ENCODE data around the gene P4HB.

Gene P4HB

GRCh38 chr17:81902023-81902652, 41.8 kb upstream of the P4HB start, which contains the start of gene NPB:
Gene NPB, plus strand, starts transcription at chr17:81902238. Its CDS starts 40 bp downstream, at chr17:81902278.
- H3K4me1 Mint-ChIP-seq (ENCODE audit: low read depth) = peaks cover 9% of the 10 kb centered on the region
- H3K9me3 Mint-ChIP-seq = no peaks in the 10 kb centered on the region
- H3K4me3 Mint-ChIP-seq = peak within 1 kb of the TSS; percentile 53
- intact Hi-C loops (cut with micrococcal nuclease) = no loop called here
- no peak within 1 kb of the TSS for H3K27ac Mint-ChIP-seq
- H3K36me3 Mint-ChIP-seq (ENCODE audit: low read depth) = peaks cover 80% of the 10 kb centered on the region
- peaks cover 34% of the 10 kb centered on the region for H3K27me3 Mint-ChIP-seq

DNA sequence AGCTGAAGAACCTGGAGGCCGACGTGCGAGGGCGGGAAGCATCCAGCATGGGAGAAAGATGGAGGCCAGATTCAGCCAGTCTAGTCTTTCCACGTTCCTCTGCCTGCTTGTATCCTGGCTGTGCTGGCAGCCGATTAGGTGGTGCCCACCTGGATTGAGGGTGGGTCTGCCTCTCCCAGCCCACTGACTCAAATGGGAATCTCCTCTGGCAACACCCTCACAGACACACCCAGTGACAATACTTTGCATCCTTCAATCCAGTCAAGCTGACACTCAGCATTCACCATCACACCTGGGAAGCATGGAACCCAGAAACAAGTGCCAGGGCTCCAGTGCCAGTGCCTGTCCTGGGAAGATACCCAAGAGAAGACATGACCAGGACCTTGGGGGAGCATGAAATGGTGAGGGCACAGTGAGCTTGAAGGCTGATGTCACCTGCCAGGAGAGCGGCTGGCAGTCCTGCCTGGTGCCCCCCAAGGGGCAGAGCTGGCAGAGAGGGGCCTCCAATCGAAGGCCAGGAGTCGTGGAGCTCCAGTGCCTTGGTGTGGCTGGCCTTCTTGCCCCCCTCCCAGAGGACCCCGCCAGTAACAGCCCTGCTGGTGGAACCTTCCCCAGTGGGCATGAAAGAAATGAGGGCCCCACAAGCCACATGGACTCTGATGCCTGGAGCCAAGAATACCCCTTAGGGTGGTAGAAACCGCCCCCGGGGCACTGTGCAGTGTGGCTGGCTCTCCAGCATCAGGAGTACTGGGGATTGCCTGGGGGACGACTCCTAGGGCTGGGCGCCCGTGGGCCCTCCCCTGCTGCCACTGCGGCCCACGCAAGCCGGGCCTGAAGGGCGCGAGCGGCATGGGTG, 41.1 kb upstream of the P4HB start:
- Mint-ChIP-seq H3K27me3 (peaks cover 34% of the 10 kb centered on the region), H3K27ac (no peak overlapping the region), H3K4me3 (no peak overlapping the region), H3K9me3 (no peaks in the 10 kb centered on the region), H3K4me1 (ENCODE audit: low read depth) (peaks cover 9% of the 10 kb centered on the region), H3K36me3 (ENCODE audit: low read depth) (peaks cover 80% of the 10 kb centered on the region)
- intact Hi-C loops (cut with micrococcal nuclease) = no loop called here

GRCh38 chr17:81900181-81900820, 40.0 kb upstream of the P4HB start:
- Mint-ChIP-seq H3K27me3 (peaks cover 34% of the 10 kb centered on the region), H3K9me3 (no peaks in the 10 kb centered on the region), H3K27ac (no peak overlapping the region), H3K36me3 (ENCODE audit: low read depth) (peaks cover 80% of the 10 kb centered on the region), H3K4me3 (no peak overlapping the region), H3K4me1 (ENCODE audit: low read depth) (peaks cover 9% of the 10 kb centered on the region)
- intact Hi-C loops (cut with micrococcal nuclease) = no loop called here

- Mint-ChIP-seq H3K27me3 (peaks cover 34% of the 10 kb centered on the region), H3K27ac (no peak overlapping the region), H3K4me1 (ENCODE audit: low read depth) (peaks cover 9% of the 10 kb centered on the region), H3K9me3 (no peaks in the 10 kb centered on the region), H3K4me3 (no peak overlapping the region), H3K36me3 (ENCODE audit: low read depth) (peaks cover 80% of the 10 kb centered on the region)
- intact Hi-C loops (cut with micrococcal nuclease) = no loop called here
Observed at GRCh38 chr17:81899514-81900166, 39.3 kb upstream of the P4HB start.

DNA sequence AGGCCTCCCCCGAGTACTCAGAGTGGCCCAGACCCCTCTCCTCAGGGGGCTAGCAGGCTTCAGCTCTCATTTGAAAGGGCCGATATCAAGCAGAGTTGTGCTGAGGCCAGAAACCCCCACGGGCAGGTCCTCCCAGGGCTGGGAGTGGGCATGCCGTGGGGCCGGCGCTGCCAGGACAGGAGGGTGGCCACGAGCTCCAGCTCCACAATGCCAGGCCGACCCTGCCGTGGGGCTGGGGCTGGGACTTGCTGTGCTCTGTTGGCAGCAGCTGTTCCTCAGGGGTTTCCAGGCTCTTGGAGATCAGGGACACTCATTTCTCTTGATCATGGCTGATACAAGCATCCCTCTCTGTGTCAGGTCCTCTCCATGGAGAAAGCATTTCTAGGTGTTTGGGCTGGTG, 38.5 kb upstream of the P4HB start:
- Mint-ChIP-seq H3K9me3 (no peaks in the 10 kb centered on the region), H3K36me3 (ENCODE audit: low read depth) (peaks cover 80% of the 10 kb centered on the region), H3K27ac (no peak overlapping the region), H3K4me3 (no peak overlapping the region), H3K27me3 (peaks cover 31% of the 10 kb centered on the region), H3K4me1 (ENCODE audit: low read depth) (peaks cover 9% of the 10 kb centered on the region)
- intact Hi-C loops (cut with micrococcal nuclease) = no loop called here

- H3K9me3 Mint-ChIP-seq = no peaks in the 10 kb centered on the region
- H3K27ac Mint-ChIP-seq = no peak overlapping the region
- H3K4me3 Mint-ChIP-seq = no peak overlapping the region
- intact Hi-C loops (cut with micrococcal nuclease) = no loop called here
- peaks cover 80% of the 10 kb centered on the region for H3K36me3 Mint-ChIP-seq (ENCODE audit: low read depth)
- H3K4me1 Mint-ChIP-seq (ENCODE audit: low read depth) = peaks cover 9% of the 10 kb centered on the region
- H3K27me3 Mint-ChIP-seq = peaks cover 25% of the 10 kb centered on the region
Observed at GRCh38 chr17:81898029-81898866, 37.9 kb upstream of the P4HB start.

- Mint-ChIP-seq H3K4me3 (no peak overlapping the region), H3K27ac (no peak overlapping the region), H3K9me3 (no peaks in the 10 kb centered on the region), H3K27me3 (peaks cover 3% of the 10 kb centered on the region), H3K4me1 (ENCODE audit: low read depth) (peaks cover 9% of the 10 kb centered on the region), H3K36me3 (ENCODE audit: low read depth) (peaks cover 88% of the 10 kb centered on the region)
- intact Hi-C loops (cut with micrococcal nuclease) = no loop called here
Observed at GRCh38 chr17:81895400-81895799, 35.1 kb upstream of the P4HB start.

GRCh38 chr17:81891303-81891552, 30.9 kb upstream of the P4HB start:
- H3K36me3 Mint-ChIP-seq (ENCODE audit: low read depth) = peaks cover 86% of the 10 kb centered on the region
- H3K4me3 Mint-ChIP-seq = peak overlapping the region; percentile 92
- intact Hi-C loops (cut with micrococcal nuclease) = loop anchor here (1.0 to 5.0 kb wide), 3 partner anchors 20 to 36 kb away; partner anchors contain the start of genes ARHGDIA, MAFG and P4HB
- H3K9me3 Mint-ChIP-seq = no peaks in the 10 kb centered on the region
- peak overlapping the region; percentile 98 for H3K27ac Mint-ChIP-seq
- H3K4me1 Mint-ChIP-seq (ENCODE audit: low read depth) = peaks cover 40% of the 10 kb centered on the region
- H3K27me3 Mint-ChIP-seq = no peaks in the 10 kb centered on the region

GRCh38 chr17:81890447-81891302, 30.3 kb upstream of the P4HB start:
- Mint-ChIP-seq H3K4me1 (ENCODE audit: low read depth) (peaks cover 46% of the 10 kb centered on the region), H3K27me3 (no peaks in the 10 kb centered on the region), H3K4me3 (peak overlapping the region; percentile 86), H3K9me3 (no peaks in the 10 kb centered on the region), H3K36me3 (ENCODE audit: low read depth) (peaks cover 86% of the 10 kb centered on the region), H3K27ac (peak overlapping the region; percentile 98)
- intact Hi-C loops (cut with micrococcal nuclease) = loop anchor here (1.0 to 5.0 kb wide), 3 partner anchors 19 to 37 kb away; partner anchors contain the start of genes ARHGDIA, MAFG and P4HB

DNA sequence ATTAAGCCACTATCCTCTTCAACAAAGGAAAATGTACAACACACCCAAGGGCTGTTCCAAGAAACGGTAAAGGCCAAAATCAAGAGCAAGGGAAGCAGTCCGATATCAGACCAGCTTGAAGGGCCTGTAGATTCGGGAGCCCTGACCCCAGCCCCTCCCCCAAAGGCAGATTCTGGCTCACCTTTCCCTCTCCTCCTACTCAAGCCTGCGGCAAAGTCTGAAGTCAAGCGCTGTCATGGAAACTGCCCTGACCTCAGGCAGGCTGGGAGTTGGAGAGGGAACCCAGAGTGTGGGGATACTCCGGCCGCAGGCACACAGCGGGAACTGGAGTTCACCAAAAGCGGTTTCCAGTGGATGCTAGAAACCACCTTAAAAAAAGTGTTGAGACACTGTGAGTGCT, 29.3 kb upstream of the P4HB start:
- H3K27me3 Mint-ChIP-seq = no peaks in the 10 kb centered on the region

DNA sequence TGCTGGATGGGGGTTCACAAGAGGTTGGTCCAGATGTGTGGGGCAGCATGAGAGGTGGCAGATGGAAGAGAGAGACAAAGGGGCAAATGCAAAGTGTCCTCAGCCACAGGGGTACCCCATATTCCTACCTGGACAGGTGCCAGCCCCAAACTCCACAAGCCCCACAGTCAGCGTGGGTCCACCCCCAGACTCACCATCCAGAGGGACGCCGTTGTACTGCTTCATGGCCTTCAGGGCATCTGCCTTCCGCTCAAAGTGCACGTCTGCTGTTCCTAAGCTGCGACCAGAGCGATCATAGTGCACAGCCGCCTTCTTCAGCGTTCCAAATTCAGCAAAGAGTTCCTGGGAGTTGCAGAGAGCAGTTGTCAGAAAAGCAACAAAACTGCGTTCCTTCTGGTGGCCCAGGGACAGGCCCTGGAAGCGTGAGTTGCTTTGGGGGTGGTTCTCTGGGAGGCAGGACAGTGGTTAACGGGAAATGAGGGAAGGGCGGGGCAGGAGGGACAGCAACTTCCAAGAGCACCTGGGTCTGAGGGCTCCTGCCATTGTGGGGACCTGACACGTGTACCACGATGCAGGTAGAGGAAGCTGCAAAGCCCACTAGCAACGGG, 28.8 kb upstream of the P4HB start:
- intact Hi-C loops (cut with micrococcal nuclease) = no loop called here
- no peaks in the 10 kb centered on the region for H3K9me3 Mint-ChIP-seq
- H3K36me3 Mint-ChIP-seq (ENCODE audit: low read depth) = peaks cover 86% of the 10 kb centered on the region
- peaks cover 50% of the 10 kb centered on the region for H3K4me1 Mint-ChIP-seq (ENCODE audit: low read depth)
- H3K27ac Mint-ChIP-seq = peak overlapping the region; percentile 98
- H3K4me3 Mint-ChIP-seq = no peak overlapping the region
- H3K27me3 Mint-ChIP-seq = no peaks in the 10 kb centered on the region

More for the DNA sequence above, 29.3 kb upstream of the P4HB start:
- Mint-ChIP-seq H3K9me3 (no peaks in the 10 kb centered on the region), H3K4me3 (no peak overlapping the region), H3K27ac (peak overlapping the region; percentile 98), H3K36me3 (ENCODE audit: low read depth) (peaks cover 86% of the 10 kb centered on the region), H3K4me1 (ENCODE audit: low read depth) (peaks cover 50% of the 10 kb centered on the region)
- intact Hi-C loops (cut with micrococcal nuclease) = loop anchor here (5.0 kb wide), 1 partner anchor 38 kb away; the partner anchor contains the start of gene MAFG
